Body of pancreas (tissue), 4 donors: ENCODE data around the gene COLGALT1.

ENCODE experiments used
- CTCF ChIP-seq, 7 experiments: fragments of 450-650 bp in 4 of 7; fragments of 200-600 bp in 3 of 7; sonication (generic) in 3 of 7; IDR thresholded peaks; one replicate each; pipeline ENCODE4 v1.5.1; 2016 to 2019; ENCODE audit warnings: antibody characterized with exemption in 7 of 7
- POLR2A ChIP-seq, 3 donors: fragments of 450-650 bp; IDR thresholded peaks; one replicate each; pipeline ENCODE4 v1.6.1; 2016; ENCODE audit warnings: antibody characterized with exemption in 3 of 3, mild to moderate bottlenecking in 2 of 3

GRCh38 chr19:17522988-17523872, 32.2 kb upstream of the COLGALT1 start:
- no peak for TF ChIP-seq CTCF (IDR thresholded peaks at IDR 0.05)
- peak in 1 of 3 donors; percentile 13 for TF ChIP-seq POLR2A (IDR thresholded peaks at IDR 0.05)
